H9 (cell line): ENCODE results near the gene RIMBP2. TPM values are rescaled to one million over a fixed set of nuclear protein-coding genes. Genes with fewer than 3 reads are reported as not detected.

Source experiments
- DNase-seq: peaks from one replicate; pipeline ENCODE4 v3.0.0-alpha.2; 2017
- H2AFZ ChIP-seq: one replicate; pipeline ENCODE4 v1.6.1; 2013; ENCODE audit warnings: mild to moderate bottlenecking, low read length, control low read depth, moderate library complexity
- H2AK5ac ChIP-seq: 2 replicates; pipeline ENCODE4 v1.6.1; 2013; ENCODE audit warnings: low read length, control low read depth, mixed read lengths; ENCODE audit not compliant: insufficient read length
- H2BK120ac ChIP-seq: one replicate; pipeline ENCODE4 v1.6.1; 2013; ENCODE audit warnings: low read depth, mild to moderate bottlenecking, low read length, control low read depth, inconsistent platforms; ENCODE audit not compliant: poor library complexity, severe bottlenecking
- H2BK12ac ChIP-seq: 2 replicates; pipeline ENCODE4 v1.6.1; 2013; ENCODE audit warnings: low read length, control low read depth, mixed read lengths, low read depth; ENCODE audit not compliant: insufficient read length
- H2BK15ac ChIP-seq: 2 replicates; pipeline ENCODE4 v1.6.1; 2013; ENCODE audit warnings: low read depth, low read length, control low read depth
- H2BK20ac ChIP-seq: one replicate; pipeline ENCODE4 v1.6.1; 2013; ENCODE audit warnings: low read depth, mild to moderate bottlenecking, low read length, control low read depth, inconsistent platforms; ENCODE audit not compliant: poor library complexity, severe bottlenecking
- H2BK5ac ChIP-seq: 2 replicates; pipeline ENCODE4 v1.6.1; 2013; ENCODE audit warnings: low read length, control low read depth, mixed read lengths; ENCODE audit not compliant: insufficient read length
- H3K14ac ChIP-seq: 2 replicates; pipeline ENCODE4 v1.6.1; 2013; ENCODE audit warnings: low read length, control low read depth; ENCODE audit not compliant: insufficient read depth
- H3K18ac ChIP-seq: 2 replicates; pipeline ENCODE4 v1.6.1; 2013; ENCODE audit warnings: low read depth, mild to moderate bottlenecking, mixed read lengths, low read length, control low read depth; ENCODE audit not compliant: insufficient read length
- H3K23ac ChIP-seq: 2 replicates; pipeline ENCODE4 v1.6.1; 2013; ENCODE audit warnings: low read length, control low read depth, mixed read lengths, low read depth; ENCODE audit not compliant: insufficient read length
- H3K23me2 ChIP-seq: 2 replicates; pipeline ENCODE4 v1.6.1; 2013; ENCODE audit warnings: low read depth, mild to moderate bottlenecking, mixed read lengths, low read length, control low read depth; ENCODE audit not compliant: insufficient read length, poor library complexity, severe bottlenecking
- H3K27ac ChIP-seq: 2 replicates; pipeline ENCODE4 v1.5.1; 2013; ENCODE audit warnings: low read length, control low read depth, mixed read lengths, low read depth; ENCODE audit not compliant: insufficient read length
- H3K27me3 ChIP-seq: 2 replicates; pipeline ENCODE4 v1.6.1; 2013; ENCODE audit warnings: low read length, control low read depth, inconsistent platforms; ENCODE audit not compliant: insufficient read depth
- H3K4ac ChIP-seq: 2 replicates; pipeline ENCODE4 v1.6.1; 2013; ENCODE audit warnings: low read depth, mild to moderate bottlenecking, control low read depth, inconsistent platforms, low read length, moderate library complexity
- H3K4me1 ChIP-seq: 2 replicates; pipeline ENCODE4 v1.6.1; 2013; ENCODE audit warnings: low read length, control low read depth, inconsistent platforms; ENCODE audit not compliant: insufficient read depth
- H3K4me2 ChIP-seq: 2 replicates; pipeline ENCODE4 v1.6.1; 2013; ENCODE audit warnings: low read length, control low read depth, mixed read lengths; ENCODE audit not compliant: insufficient read length, insufficient read depth
- H3K56ac ChIP-seq: 2 replicates; pipeline ENCODE4 v1.6.1; 2013; ENCODE audit warnings: low read depth, mild to moderate bottlenecking, mixed read lengths, low read length, control low read depth; ENCODE audit not compliant: insufficient read length
- H3K79me1 ChIP-seq: 2 replicates; pipeline ENCODE4 v1.6.1; 2013; ENCODE audit warnings: low read depth, mild to moderate bottlenecking, moderate library complexity, low read length, control low read depth, inconsistent platforms; ENCODE audit not compliant: insufficient read depth, poor library complexity, severe bottlenecking
- H3K79me2 ChIP-seq: 2 replicates; pipeline ENCODE4 v1.6.1; 2013; ENCODE audit warnings: low read length, control low read depth, inconsistent platforms; ENCODE audit not compliant: insufficient read depth
- H3K9ac ChIP-seq: 2 replicates; pipeline ENCODE4 v1.6.1; 2013; ENCODE audit warnings: low read length, control low read depth, mixed read lengths; ENCODE audit not compliant: insufficient read length; ENCODE audit errors: extremely low read depth
- H3K9me3 ChIP-seq: one replicate; pipeline ENCODE4 v1.6.1; 2013; ENCODE audit warnings: low read depth, low read length, inconsistent platforms; ENCODE audit not compliant: control insufficient read depth
- H3T11ph ChIP-seq: one replicate; pipeline ENCODE4 v1.6.1; 2013; ENCODE audit warnings: mild to moderate bottlenecking, low read length, control low read depth, inconsistent platforms
- H4K20me1 ChIP-seq: one replicate; pipeline ENCODE4 v1.6.1; 2013; ENCODE audit not compliant: control insufficient read depth, insufficient read length, insufficient read depth
- H4K5ac ChIP-seq: 2 replicates; pipeline ENCODE4 v1.6.1; 2013; ENCODE audit warnings: low read depth, mild to moderate bottlenecking, mixed read lengths, low read length, control low read depth; ENCODE audit not compliant: insufficient read length
- H4K8ac ChIP-seq: replicated peaks from 2 replicates; pipeline ENCODE4 v1.6.1; 2013; ENCODE audit warnings: low read length, control low read depth, mixed read lengths, low read depth; ENCODE audit not compliant: insufficient read length
- H4K91ac ChIP-seq: 2 replicates; pipeline ENCODE4 v1.6.1; 2013; ENCODE audit warnings: low read depth, mild to moderate bottlenecking, moderate library complexity, mixed read lengths, low read length, control low read depth; ENCODE audit not compliant: insufficient read length
- H3K27ac Mint-ChIP-seq, 3 experiments: 2 replicates in 2 of 3; 3 replicates in 1 of 3; pipeline ENCODE4 v1.8.0; 2020 to 2021; ENCODE audit warnings: mixed read lengths in 3 of 3, mild to moderate bottlenecking in 1 of 3, moderate library complexity in 1 of 3
- H3K27me3 Mint-ChIP-seq: 2 replicates; pipeline ENCODE4 v1.8.0; 2021; ENCODE audit warnings: low read depth, mild to moderate bottlenecking, moderate library complexity, mixed read lengths
- H3K36me3 Mint-ChIP-seq, 3 experiments: 2 replicates in 2 of 3; 3 replicates in 1 of 3; pipeline ENCODE4 v1.8.0; 2020 to 2021; ENCODE audit warnings: low read depth in 3 of 3, mixed read lengths in 3 of 3; ENCODE audit not compliant: insufficient read depth in 1 of 3
- H3K4me1 Mint-ChIP-seq, 2 experiments: 2 replicates each; pipeline ENCODE4 v1.8.0; 2020; ENCODE audit warnings: mixed read lengths in 2 of 2
- H3K4me3 Mint-ChIP-seq, 2 experiments: 2 replicates in 1 of 2; 3 replicates in 1 of 2; pipeline ENCODE4 v1.8.0; 2020 to 2021; ENCODE audit warnings: mild to moderate bottlenecking in 2 of 2, mixed read lengths in 2 of 2, moderate library complexity in 1 of 2
- H3K9me3 Mint-ChIP-seq, 2 experiments: 2 replicates in 1 of 2; 3 replicates in 1 of 2; pipeline ENCODE4 v1.8.0; 2020; ENCODE audit warnings: mild to moderate bottlenecking in 2 of 2, mixed read lengths in 2 of 2, moderate library complexity in 1 of 2
- CTCF ChIP-seq: fragments of 200-600 bp; sonication (generic); conservative IDR thresholded peaks from 3 replicates; pipeline ENCODE4 v1.8.0; 2021; ENCODE audit warnings: antibody characterized with exemption, mild to moderate bottlenecking
- WGBS: extraction: QIAGEN DNeasy Blood & Tissue Kit; methylation state at CpG from one replicate; pipeline ENCODE4 v1.1.7; 2013; ENCODE audit warnings: missing lambda C conversion rate, low lambda C conversion rate, mixed read lengths; ENCODE audit not compliant: insufficient read length; ENCODE audit errors: extremely low coverage; 5-methylcytosine and 5-hydroxymethylcytosine counted together
- total RNA-seq: library from RNA; stranded (reverse); gene quantifications from 2 replicates; pipeline ENCODE4 v1.2.1, GENCODE V29; 2021

The RIMBP2 gene
- total RNA-seq, 1 experiment from 2014 or later = 0.70 TPM

DNA sequence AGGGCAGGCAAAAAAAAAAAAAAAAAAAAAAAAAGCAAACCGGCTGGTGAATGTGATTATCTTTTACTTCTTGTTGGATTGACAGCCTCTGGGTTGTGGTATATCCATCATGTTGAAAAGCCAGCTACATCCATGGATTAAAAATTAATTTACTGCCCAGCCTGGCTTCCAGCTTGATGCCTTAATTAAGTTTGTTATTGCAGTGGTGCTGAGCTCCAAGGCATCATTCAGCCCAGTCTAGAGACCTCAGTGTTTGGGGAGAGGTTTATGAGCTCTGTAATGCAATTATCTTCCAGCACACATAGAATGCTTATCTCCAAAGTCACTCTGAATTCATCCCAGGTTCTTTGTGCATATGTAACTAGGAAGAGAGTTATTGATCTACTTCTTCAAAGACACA is 114.8 kb downstream of the RIMBP2 start:
- Histone ChIP-seq H3T11ph (no peak overlapping the region), H3K79me1 (no peaks in the 10 kb centered on the region), H4K20me1 (no peaks in the 10 kb centered on the region), H3K14ac (no peak overlapping the region), H2AK5ac (no peak overlapping the region), H3K4ac (no peak overlapping the region), H2AFZ (no peak overlapping the region), H3K27me3 (no peaks in the 10 kb centered on the region), H2BK12ac (no peak overlapping the region), H4K91ac (no peak overlapping the region), H3K4me2 (no peak overlapping the region), H4K5ac (no peak overlapping the region), H3K9me3 (no peaks in the 10 kb centered on the region), H3K27ac (no peak overlapping the region), H2BK120ac (no peak overlapping the region), H3K23ac (no peak overlapping the region), H3K4me1 (no peaks in the 10 kb centered on the region), H2BK15ac (no peak overlapping the region), H3K9ac (no peak overlapping the region), H3K56ac (no peak overlapping the region), H3K18ac (no peak overlapping the region), H3K79me2 (no peaks in the 10 kb centered on the region), H3K23me2 (no peaks in the 10 kb centered on the region), H2BK20ac (no peak overlapping the region), H2BK5ac (no peak overlapping the region), H4K8ac (no peak overlapping the region)
- WGBS = no CpG with 5 or more reads among the region's 1 CpG
- H3K4me1 Mint-ChIP-seq = no peaks in the 10 kb centered on the region
- TF ChIP-seq CTCF = no peak
- DNase-seq = no peak
- peaks cover 0 to 9% (median 2%) of the 10 kb centered on the region in 3 experiments; a peak in 1 of 7 replicates for H3K36me3 Mint-ChIP-seq
- H3K27ac Mint-ChIP-seq = no peak overlapping the region
- peaks cover 9 to 11% of the 10 kb centered on the region in 2 experiments for H3K9me3 Mint-ChIP-seq
- no peak overlapping the region for H3K4me3 Mint-ChIP-seq
- peaks cover 7% of the 10 kb centered on the region for H3K27me3 Mint-ChIP-seq
